ENCODE measurements around the gene CRHR2.

CRHR2 gene

DNA sequence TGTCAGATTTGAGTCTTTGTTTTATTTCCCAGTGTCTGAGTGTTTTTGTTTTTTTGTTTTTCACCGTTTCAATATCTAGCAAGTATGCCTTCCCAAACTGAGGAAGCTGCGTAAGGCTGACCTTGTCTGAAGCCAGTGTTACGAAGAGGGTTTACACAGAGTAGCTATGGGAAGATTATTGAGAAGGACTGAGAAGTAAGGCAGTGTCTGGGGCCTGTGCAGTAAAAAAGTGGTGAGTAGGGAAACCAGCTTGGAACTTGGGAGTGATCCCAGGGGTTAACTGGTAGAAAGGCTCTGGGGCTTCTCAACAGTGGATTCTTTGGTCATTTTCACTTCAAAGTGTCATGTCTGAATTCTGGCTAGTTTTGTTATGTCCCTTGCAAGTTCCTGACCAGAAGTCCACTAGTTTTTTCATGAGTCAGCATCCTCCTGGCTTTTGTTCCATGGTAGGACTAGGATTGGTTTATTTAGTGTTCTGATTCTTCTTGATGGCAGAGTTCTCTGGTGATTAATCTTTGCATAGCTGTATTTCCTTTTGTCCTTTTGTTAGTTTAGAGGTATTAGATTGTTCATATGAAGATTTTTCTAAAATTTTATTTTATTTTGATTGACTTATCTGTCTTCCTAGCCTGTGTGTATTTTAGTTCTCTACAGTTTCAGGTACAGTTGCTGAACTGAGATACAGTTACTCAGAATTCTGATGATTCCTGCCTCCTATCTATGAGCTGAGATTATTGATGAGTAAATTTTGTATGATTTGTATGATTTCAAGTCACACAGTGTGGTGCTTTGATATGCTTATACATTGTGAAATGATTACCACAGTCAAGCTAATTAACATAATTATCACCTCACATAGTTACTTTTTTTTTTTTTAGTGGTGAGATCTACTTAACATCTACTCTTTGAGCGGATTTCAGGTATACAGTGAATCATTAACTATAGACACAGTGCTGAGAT lies 68.6 kb downstream of the CRHR2 start:
- DNase-seq, result no peak

- DNase-seq, result no peak
Measured at GRCh38 chr7:30612658-30613265, 69.5 kb downstream of the CRHR2 start.

DNA sequence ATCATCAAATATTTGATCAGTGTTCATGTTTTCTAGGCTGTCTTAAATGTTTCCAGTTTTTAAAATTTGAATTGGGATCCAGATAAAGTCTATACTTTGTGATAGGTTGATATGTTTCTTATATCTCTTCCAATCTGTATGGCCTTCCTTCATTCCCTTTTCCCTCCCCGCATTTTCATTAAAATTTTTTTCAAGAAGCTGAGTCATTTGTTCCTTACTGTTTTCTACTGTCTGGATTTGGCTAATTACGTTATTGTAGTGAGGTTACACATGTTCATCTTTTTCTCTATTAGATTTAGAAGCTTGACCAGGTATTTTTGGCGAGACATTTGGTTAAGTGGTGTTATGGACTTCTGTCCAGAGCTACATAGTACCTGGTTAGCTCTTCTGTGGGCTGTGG lies 76.4 kb downstream of the CRHR2 start:
- no peak for DNase-seq

DNA sequence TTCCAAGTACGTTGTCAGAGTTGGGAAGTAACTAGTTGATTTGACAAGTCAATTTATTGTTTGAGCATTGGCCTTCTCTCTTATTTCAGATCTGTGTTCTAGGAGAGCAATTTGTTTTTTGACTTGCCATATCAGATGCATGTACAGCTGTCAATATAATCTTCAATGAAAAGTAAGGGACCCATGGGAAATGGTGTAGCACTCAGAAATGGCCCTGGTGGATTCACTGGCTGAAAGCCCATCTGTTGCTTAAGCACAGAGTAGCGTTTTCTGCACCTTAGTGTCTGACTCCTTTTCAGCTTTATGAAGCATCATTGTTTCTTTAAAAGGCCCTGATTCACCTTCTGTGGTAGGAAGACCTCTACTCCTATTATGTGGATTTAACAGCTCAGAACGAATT lies 77.4 kb downstream of the CRHR2 start:
- no peak for DNase-seq
